GM15510 (cell line): ENCODE results near the gene MAPK10.

Experiments used
- POLR2A ChIP-seq: IDR thresholded peaks from 3 replicates; pipeline ENCODE4 v1.6.1; 2011; ENCODE audit warnings: borderline replicate concordance; ENCODE audit not compliant: insufficient read length; ENCODE audit errors: extremely low read depth

Gene MAPK10

DNA sequence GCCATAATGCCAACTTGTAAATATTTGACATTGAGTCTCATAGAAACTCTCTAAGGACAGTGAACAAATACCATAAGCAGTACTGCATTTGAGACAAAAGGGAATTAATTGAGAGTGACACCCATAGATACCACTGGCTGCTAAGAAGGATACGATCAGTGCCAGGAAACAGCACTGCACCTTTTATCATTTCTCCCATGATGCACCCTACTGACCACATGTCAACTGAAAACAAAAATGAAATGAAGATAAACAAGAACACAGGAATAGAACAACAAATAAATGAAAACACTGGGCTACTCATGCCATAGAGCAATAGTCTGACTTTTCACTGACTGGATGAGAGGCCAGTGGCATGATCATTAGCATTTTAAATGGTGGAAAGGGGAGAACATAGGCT, 270.8 kb downstream of the MAPK10 start:
- TF ChIP-seq POLR2A, result no peak

DNA sequence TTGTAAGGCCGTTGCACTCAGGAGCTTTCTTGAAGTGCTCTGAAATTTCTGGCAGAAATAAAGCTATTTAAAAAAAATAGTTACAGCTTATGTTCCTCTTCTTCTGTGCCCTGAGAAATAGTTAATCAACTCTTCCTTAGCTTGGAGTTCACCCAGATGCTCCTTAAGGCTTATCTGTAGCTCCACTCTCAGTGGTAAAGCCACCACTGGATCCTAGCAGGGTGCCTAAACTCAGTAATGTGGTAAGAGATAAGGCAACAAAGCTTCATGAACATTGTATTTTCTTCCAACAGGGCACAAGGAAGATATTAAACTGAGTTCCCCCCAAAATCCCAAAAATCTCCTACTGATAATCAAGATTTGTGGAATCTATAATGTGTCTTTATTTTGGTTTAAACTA, 299.5 kb downstream of the MAPK10 start:
- no peak for TF ChIP-seq POLR2A

DNA sequence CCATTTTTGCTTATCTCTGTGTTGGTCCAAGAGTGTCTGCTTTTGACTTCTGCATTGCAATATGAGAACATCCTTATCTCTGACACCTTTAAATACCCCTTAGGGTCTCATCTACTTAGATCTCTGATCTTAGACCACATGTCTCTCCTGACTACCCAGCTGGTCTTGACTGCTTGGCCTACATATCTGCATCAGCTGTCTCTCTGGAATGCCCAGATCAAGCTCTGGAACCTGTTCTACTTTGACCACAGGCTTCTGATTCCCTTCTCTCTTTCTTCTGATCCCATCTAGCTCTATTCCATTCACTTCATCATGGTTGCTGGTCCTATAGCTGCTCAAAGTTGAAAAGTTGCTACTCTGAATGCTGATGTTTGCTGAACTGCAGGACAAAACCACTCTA, 301.2 kb downstream of the MAPK10 start:
- TF ChIP-seq POLR2A, result no peak

DNA sequence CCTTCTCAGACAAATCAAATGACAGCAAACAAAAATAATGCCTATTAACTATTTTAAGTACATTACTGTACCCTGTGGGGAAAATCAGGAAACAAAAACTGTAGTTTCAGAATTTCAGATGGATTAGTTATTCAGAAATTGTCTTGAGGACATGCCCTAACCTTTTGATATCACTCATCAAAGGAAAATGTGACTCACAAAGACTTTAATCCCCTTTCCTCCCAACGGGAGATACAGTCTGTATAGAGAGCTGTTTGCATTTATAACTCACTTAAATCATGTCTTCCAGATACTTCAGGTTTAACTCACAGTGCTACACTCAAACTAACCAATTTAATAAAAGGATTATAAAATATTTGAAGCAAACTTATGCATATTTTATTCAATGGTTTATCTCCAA, 304.0 kb downstream of the MAPK10 start:
- no peak for TF ChIP-seq POLR2A

DNA sequence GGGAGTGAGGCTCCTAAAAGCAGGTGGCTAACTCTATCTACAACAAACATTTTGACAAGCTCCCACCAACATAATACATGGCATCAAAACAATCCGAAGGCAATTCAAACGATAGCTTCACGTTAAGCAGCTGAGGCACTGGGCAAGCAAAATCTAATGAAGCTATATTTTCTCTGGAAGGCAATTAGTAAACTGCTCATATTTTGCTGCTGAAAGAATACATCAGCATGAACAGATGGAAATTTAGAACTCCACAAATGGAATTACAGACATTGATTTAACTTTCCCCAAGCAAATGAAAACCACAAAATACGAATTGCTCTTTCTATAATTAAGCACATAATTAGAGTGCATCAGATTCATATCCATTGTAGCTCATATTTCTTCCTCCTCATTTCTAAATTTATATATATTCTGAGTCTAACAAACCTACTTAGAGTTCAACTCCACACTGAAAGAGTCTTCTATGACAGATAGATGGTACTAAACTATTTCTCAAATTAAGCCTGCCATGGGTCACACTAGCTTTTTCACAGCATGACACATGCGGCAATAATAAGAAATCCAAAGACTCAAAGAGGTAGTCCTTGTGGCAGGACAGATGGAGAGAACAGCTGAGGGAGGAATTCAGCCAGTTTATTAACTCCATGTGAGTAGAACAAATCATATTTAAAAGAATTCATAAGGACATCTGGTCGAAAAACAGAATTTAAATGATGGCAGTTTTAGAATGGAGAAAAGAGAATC, 305.4 kb downstream of the MAPK10 start:
- TF ChIP-seq POLR2A, result no peak

DNA sequence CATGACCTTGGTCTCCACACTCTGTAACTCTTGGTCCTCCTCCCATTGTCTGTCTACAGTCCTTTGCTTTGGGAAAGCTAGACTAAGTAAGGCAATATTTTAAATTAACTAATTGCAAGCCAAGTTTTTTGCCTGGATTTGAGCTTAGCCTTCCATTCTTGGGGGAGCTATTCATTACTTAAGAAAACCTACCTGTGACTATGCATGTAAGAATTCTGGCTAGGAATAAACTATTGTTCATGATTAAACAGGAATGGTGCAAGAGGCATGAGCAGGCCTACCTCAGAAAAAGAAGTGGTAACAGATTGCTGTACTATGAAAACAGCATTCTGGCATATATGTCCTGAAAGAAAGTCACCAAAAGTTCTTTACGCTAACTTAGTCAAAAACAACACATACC, 309.4 kb downstream of the MAPK10 start:
- no peak for TF ChIP-seq POLR2A

DNA sequence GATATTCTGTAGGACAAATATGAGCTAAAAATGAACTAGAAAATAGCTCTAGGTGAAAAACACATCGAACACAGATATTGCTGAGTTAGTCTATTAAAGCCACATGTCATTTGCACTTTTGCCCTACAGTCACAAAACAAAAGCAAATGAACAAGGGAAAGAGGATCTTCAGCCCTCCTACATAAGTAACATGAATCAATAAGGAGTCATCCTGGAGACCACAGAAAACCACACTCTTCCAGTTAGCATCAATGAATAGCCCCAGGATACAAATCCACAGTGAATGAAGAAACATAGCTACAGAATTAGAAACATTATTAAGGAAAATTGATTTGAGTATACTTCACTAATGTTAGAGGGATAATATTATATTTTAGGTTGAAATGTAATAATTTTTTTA, 311.4 kb downstream of the MAPK10 start:
- TF ChIP-seq POLR2A, result no peak

DNA sequence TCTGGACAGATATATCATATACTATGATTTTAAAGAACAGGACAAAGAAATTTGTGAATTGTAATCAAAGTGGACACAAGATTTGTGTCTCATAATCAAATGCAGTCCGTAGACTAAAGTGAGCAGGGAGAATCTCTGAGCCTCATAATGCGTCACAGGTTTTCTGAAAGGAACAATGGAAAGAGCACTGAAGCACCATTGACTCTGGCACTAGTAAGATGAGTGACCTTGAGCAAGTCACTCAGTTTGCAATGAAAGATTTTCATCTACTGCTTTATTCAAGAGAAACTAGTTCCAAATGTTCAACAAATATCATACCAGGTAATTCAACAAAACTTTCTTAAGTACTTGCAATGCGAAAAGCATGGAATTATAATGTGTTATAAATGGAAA, 315.3 kb downstream of the MAPK10 start:
- no peak for TF ChIP-seq POLR2A

DNA sequence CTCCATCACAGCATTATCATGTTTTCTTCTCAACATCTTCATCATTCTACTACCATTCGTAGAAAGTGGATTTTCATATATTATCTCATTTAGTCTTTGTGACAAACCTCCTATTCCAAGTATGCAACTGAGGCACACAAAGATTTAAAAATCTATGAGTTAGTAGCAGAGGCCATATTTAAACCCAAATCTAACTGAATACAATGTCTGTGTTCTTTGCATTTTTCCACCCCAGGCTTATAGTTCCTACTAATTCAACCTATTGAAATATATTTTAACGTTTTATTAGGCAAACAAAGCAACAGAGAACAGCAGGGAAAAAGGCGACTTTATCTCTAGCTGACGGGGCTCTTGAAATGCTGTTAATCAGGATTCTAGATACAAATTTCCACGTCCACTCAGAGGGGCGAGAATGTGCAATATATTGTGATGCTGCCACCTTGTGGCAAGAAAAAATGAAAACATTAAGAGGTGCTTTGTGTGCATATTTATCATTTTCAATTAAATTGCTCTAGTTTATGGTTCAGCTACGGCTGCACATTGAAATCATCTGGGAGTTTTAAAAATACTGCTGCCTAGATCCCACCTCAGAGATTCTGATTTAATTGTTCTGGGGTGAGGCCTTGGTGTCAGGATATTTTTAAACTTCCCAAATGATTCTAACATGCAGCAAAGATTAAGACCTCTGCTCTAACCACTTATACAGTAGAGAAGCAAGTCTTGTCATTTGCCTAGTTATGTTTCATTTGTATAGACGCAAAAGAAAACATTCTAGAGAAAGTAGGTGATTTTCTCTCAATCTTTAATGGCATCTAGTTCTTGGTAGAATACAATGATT, 315.9 kb downstream of the MAPK10 start:
- TF ChIP-seq POLR2A, result no peak

DNA sequence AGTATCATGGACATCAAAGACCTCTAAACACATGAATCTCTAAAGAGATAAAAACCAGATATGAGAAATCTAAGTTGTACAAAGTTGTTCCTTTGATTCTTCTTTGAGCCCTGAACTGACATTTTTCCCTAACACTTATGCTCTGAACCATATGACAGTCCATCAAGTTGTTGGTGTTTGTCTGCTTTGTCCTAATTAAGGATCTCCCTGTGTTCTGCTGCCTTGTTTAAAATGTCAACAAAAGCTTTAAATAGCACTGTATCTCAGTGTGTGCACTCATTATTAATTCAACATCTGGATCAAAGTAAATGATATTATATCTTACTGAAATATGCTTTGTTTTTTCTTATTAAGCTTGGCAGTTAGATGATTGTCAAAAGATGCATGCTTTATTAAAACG, 321.8 kb downstream of the MAPK10 start:
- no peak for TF ChIP-seq POLR2A

DNA sequence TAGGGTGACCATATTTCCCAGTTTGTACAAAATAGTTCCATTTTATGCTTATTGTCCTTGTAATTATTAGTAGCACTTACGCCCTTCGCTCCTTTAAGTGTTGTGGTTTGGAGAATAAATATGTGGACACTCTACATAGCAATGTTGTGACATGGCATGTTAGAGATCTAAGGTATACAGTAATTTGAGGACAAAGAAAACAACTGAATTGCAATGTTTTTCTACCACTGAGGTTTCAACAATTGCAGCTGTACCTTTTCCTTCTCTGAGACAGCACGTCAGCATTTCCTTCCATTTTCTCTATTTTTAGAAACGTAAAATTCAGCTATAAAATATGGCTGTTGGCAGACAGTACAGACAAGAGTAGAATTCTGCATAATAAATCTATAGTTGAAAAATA, 323.1 kb downstream of the MAPK10 start:
- no peak for TF ChIP-seq POLR2A

DNA sequence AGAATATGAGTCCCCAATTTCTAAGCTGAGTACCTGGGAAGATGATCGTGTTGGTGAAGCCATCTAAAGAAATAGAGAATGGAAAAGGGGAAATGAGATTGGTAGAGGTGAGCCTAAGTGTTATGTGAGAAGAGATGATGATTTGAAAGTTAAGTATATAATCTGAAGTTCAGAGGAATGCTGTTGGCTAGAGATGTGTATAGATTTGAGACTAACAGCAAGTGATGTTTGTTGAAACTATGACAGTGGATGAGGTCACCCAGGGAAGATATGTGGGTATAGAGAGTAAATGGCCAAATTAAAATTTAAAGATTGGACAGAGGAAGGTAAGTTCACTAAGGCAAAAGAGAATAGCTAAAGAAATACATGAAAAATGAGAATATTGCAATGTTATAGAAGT, 324.2 kb downstream of the MAPK10 start:
- no peak for TF ChIP-seq POLR2A

DNA sequence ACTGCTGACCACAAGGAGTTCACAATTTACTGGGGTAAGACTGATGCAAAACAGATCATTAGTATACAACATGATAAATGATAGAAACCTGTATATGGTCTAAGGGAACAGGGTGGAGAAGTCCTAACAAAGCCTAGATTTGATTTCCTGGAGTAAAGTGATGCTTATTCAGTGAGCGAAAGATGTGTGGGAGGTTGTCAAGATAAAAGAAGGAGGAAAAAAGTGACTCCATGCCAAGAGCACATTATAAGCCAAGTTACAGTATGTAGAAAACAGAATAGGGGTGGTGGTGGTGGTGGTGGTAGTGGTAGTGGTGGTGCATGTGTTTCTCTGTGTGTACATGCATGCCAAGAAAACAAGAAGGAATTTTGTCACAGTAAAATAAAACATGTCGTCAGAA, 325.2 kb downstream of the MAPK10 start:
- TF ChIP-seq POLR2A, result no peak

DNA sequence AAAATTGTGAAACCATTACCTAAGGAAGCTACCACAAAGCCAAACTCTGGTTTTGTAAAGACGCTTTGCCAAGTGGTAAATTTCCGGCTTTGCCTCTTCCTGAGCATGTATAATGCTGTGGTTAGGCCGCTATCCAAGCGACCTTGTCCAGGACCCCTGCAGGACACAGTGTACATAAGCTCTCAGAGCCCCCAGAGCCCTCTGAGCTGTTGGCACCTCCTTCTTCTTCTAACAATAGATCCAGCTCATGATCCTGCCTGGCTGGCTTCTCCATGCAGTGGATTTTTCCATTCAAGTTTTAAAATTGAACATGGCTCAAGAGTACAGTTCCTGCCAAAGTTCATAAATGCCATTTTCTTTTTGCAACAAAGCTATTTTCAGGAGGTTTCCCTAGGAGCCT, 326.7 kb downstream of the MAPK10 start:
- TF ChIP-seq POLR2A, result no peak

DNA sequence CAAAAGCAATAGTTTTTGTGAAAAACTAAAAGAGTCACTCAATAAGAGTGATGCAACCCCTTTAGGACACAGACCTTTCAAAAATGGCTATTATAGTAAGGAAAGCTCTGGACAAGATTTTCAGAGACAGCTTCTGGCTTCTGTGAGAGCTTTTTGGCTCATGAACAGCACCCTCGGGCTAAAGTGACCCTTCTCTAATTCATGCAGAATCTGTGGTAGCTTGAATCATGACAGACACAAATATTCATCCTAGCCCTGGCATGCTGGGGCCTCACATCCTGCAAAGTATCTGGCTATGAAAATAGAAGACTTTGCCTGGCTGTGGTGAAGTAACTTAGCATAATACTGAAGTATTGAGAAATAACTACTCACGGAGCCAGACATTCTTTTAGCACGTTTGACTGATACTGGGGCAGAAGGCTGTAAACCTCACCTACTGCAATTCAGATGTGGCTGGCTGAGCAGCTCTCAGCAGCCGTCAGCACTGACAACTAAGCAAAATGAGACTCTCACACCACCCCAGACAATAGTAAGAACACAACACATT, 327.3 kb downstream of the MAPK10 start:
- no peak for TF ChIP-seq POLR2A

DNA sequence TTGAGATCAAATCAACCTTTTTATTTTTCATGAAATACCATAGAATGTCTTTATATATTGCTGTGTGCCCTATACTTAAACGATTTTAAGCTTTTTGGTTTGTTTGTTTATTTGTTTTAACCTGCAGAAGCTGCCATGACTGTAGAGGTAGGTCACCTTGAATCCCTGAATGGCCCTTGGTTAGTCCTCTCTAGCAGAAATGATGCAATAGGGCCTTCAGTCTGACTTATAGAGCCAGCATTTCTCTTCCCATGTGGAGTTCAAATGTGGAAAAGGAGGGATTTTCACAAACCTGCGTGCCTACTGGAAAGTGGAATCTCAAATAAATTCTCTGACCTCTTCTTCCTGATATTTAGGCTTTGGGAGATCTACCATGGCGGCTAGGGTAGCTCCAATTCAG, 327.9 kb downstream of the MAPK10 start:
- TF ChIP-seq POLR2A, result no peak
